Urinary bladder (tissue), 2 donors: ENCODE measurements around the gene CEBPB. TPM values are rescaled to one million over a fixed set of nuclear protein-coding genes. Genes with fewer than 3 reads are reported as not detected.

Experiments
- polyA plus RNA-seq: library from polyadenylated mRNA; stranded (reverse); fragments of 200-250 nt; gene quantifications from one replicate; pipeline ENCODE4 v1.2.3, GENCODE V29; 2013
- total RNA-seq: library from RNA; depleted of rRNA; stranded (reverse); fragments of >200 nt; gene quantifications from one replicate; pipeline ENCODE4 v1.2.3, GENCODE V29; 2014
- donor health status: healthy.

The CEBPB gene
- total and polyA plus RNA-seq, 2 donors: 13.1 to 76.6 TPM

Other genes starting within 250 kb of the CEBPB start
- gene SNAI1, start 207.8 kb upstream of the CEBPB start, total RNA-seq: 0.69 TPM
- 20.9 TPM for gene SNAI1, start 207.8 kb upstream of the CEBPB start, polyA plus RNA-seq
- gene UBE2V1, start 77.7 kb upstream of the CEBPB start, total RNA-seq: 74.0 TPM
- 85.7 TPM for gene UBE2V1, start 77.7 kb upstream of the CEBPB start, polyA plus RNA-seq
- 9.9 TPM for gene PEDS1, start 37.1 kb upstream of the CEBPB start, total RNA-seq
- 54.2 TPM for gene PEDS1, start 37.1 kb upstream of the CEBPB start, polyA plus RNA-seq